Neuronal stem cell (in vitro differentiated cells): ENCODE results near the gene TTC28.

Experiments used
- DNase-seq: peaks from one replicate; pipeline ENCODE4 v3.0.0-alpha.2; 2013; ENCODE audit warnings: low spot score
- H2AFZ ChIP-seq: one replicate; pipeline ENCODE4 v1.6.1; 2013; ENCODE audit warnings: mild to moderate bottlenecking, low read length, inconsistent platforms
- H2AK5ac ChIP-seq: 2 replicates; pipeline ENCODE4 v1.6.1; 2013; ENCODE audit warnings: low read depth, mild to moderate bottlenecking, inconsistent platforms, low read length, moderate library complexity, mixed read lengths
- H2BK120ac ChIP-seq: 2 replicates; pipeline ENCODE4 v1.6.1; 2013; ENCODE audit warnings: low read depth, mild to moderate bottlenecking, inconsistent platforms, low read length, moderate library complexity, mixed read lengths
- H2BK12ac ChIP-seq: one replicate; pipeline ENCODE4 v1.6.1; 2013; ENCODE audit warnings: low read length, inconsistent platforms
- H2BK15ac ChIP-seq: 2 replicates; pipeline ENCODE4 v1.6.1; 2013; ENCODE audit warnings: mild to moderate bottlenecking, low read length, inconsistent platforms, mixed read lengths
- H2BK5ac ChIP-seq: one replicate; pipeline ENCODE4 v1.6.1; 2013; ENCODE audit warnings: inconsistent platforms, mild to moderate bottlenecking, low read length, moderate library complexity
- H3K14ac ChIP-seq: one replicate; pipeline ENCODE4 v1.6.1; 2013; ENCODE audit warnings: low read length, inconsistent platforms
- H3K18ac ChIP-seq: 2 replicates; pipeline ENCODE4 v1.6.1; 2013; ENCODE audit warnings: low read length, inconsistent platforms
- H3K23ac ChIP-seq: 2 replicates; pipeline ENCODE4 v1.6.1; 2013; ENCODE audit warnings: low read depth, mild to moderate bottlenecking, mixed read lengths, low read length, inconsistent platforms; ENCODE audit not compliant: poor library complexity
- H3K27ac ChIP-seq: replicated peaks from 3 replicates; pipeline ENCODE4 v1.5.1; 2013; ENCODE audit warnings: low read length, inconsistent platforms
- H3K27me3 ChIP-seq, 3 experiments: 2 replicates each; pipeline ENCODE4 v1.6.1; 2013; ENCODE audit warnings: low read length in 3 of 3, mild to moderate bottlenecking in 2 of 3, inconsistent platforms in 1 of 3, low read depth in 1 of 3, mixed read lengths in 1 of 3, moderate library complexity in 1 of 3; ENCODE audit not compliant: control insufficient read depth in 3 of 3, insufficient read depth in 3 of 3
- H3K36me3 ChIP-seq, 2 donors: replicated peaks in 1 of 2; 2 replicates each; pipeline ENCODE4 v1.6.1; 2013; ENCODE audit warnings: low read length in 2 of 2; ENCODE audit not compliant: control insufficient read depth in 2 of 2, insufficient read depth in 2 of 2
- H3K4ac ChIP-seq: 2 replicates; pipeline ENCODE4 v1.6.1; 2013; ENCODE audit warnings: inconsistent platforms, mild to moderate bottlenecking, low read length, moderate library complexity
- H3K4me1 ChIP-seq, 2 donors: 1 replicate in 1 of 2; 2 replicates in 1 of 2; pipeline ENCODE4 v1.6.1; 2013; ENCODE audit warnings: low read length in 2 of 2, low read depth in 1 of 2; ENCODE audit not compliant: control insufficient read depth in 2 of 2, insufficient read depth in 1 of 2
- H3K4me2 ChIP-seq: one replicate; pipeline ENCODE4 v1.6.1; 2013; ENCODE audit warnings: mild to moderate bottlenecking, low read length, inconsistent platforms; ENCODE audit not compliant: insufficient read depth, poor library complexity, severe bottlenecking
- H3K4me3 ChIP-seq, 2 donors: 2 replicates each; pipeline ENCODE4 v1.5.1; 2013; ENCODE audit warnings: low read length in 2 of 2, mild to moderate bottlenecking in 2 of 2, inconsistent platforms in 1 of 2, moderate library complexity in 1 of 2
- H3K79me1 ChIP-seq: one replicate; pipeline ENCODE4 v1.6.1; 2013; ENCODE audit warnings: low read depth, mild to moderate bottlenecking, inconsistent platforms, low read length, moderate library complexity
- H3K9ac ChIP-seq: one replicate; pipeline ENCODE4 v1.6.1; 2013; ENCODE audit warnings: mild to moderate bottlenecking, low read depth, low read length, inconsistent platforms; ENCODE audit not compliant: poor library complexity
- H3K9me3 ChIP-seq, 2 donors: replicated peaks in 1 of 2; 2 replicates each; pipeline versions ENCODE3 to v1.6.1; 2013; ENCODE audit warnings: low read length in 2 of 2, mild to moderate bottlenecking in 2 of 2, inconsistent platforms in 1 of 2, low read depth in 1 of 2, mixed read lengths in 1 of 2, moderate library complexity in 1 of 2; ENCODE audit not compliant: control insufficient read depth in 2 of 2, insufficient read depth in 1 of 2
- H4K8ac ChIP-seq: one replicate; pipeline ENCODE4 v1.6.1; 2013; ENCODE audit warnings: low read depth, mild to moderate bottlenecking, inconsistent platforms, low read length, moderate library complexity
- H4K91ac ChIP-seq: one replicate; pipeline ENCODE4 v1.6.1; 2013; ENCODE audit warnings: low read length, low read depth, mild to moderate bottlenecking, inconsistent platforms; ENCODE audit not compliant: poor library complexity
- WGBS, 2 donors: extraction: QIAGEN DNeasy Blood & Tissue Kit; methylation state at CpG; one replicate each; pipeline ENCODE4 v1.1.7; 2013; ENCODE audit warnings: missing lambda C conversion rate in 2 of 2, mixed read lengths in 1 of 2; ENCODE audit not compliant: insufficient read length in 2 of 2, insufficient replicate concordance in 1 of 2; ENCODE audit errors: extremely low coverage in 2 of 2; 5-methylcytosine and 5-hydroxymethylcytosine counted together

TTC28 gene

GRCh38 chr22:28019360-28019759, 660.3 kb downstream of the TTC28 start:
- H3K23ac ChIP-seq: peak overlapping the region; percentile 29
- no peak overlapping the region for H2BK12ac ChIP-seq
- H3K36me3 ChIP-seq: peaks cover 2 to 8% of the 10 kb centered on the region in 2 donors
- no peak overlapping the region for H3K14ac ChIP-seq
- H3K18ac ChIP-seq: peak overlapping the region; percentile 27
- no peak overlapping the region for H2BK5ac ChIP-seq
- no peak overlapping the region for H3K9ac ChIP-seq
- no peak overlapping the region for H2BK120ac ChIP-seq
- no peak overlapping the region for H2AFZ ChIP-seq
- no peak overlapping the region for H4K91ac ChIP-seq
- H2BK15ac ChIP-seq: no peak overlapping the region
- no peak overlapping the region for H3K4me2 ChIP-seq
- no peak overlapping the region for H3K27ac ChIP-seq
- H3K79me1 ChIP-seq: no peaks in the 10 kb centered on the region
- H3K4me1 ChIP-seq: peaks cover 23 to 32% of the 10 kb centered on the region in 2 donors
- peak overlapping the region; percentile 1 for H2AK5ac ChIP-seq
- H4K8ac ChIP-seq: no peak overlapping the region
- no CpG with 5 or more reads among the region's 8 CpGs for WGBS, 2 donors
- no peaks in the 10 kb centered on the region for H3K27me3 ChIP-seq
- no peak overlapping the region for H3K4ac ChIP-seq
- H3K4me3 ChIP-seq: no peak overlapping the region
- no peaks in the 10 kb centered on the region for H3K9me3 ChIP-seq
- no peak for DNase-seq

DNA sequence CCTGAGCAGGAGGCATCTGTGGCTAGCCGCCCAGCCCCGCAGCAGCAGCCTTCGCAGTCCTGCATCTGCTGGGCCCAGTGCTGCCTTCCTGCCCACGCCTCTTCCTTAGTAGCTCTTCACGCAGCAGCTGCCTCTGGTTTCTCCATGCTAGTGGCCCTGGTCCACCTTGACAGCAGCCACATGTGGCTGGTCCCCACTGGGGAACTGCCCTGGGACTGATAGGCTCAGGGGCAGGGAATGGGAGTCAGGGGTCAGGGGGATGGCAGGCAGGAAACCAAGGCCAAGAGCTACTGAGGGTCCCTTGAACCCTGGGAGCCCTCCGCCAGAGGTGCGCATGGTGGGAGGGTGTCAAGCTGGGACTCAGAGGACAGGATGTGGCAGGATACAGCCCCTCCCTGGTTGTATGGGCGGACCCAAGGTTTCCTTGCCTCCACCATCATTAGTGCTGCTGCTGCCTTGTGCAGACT, 661.1 kb downstream of the TTC28 start:
- no peak overlapping the region for H4K8ac ChIP-seq
- no peak overlapping the region for H3K14ac ChIP-seq
- peak overlapping the region; percentile 38 for H4K91ac ChIP-seq
- H2AK5ac ChIP-seq: peak overlapping the region; percentile 64
- H3K4me2 ChIP-seq: no peak overlapping the region
- H2BK5ac ChIP-seq: no peak overlapping the region
- DNase-seq: no peak
- H3K27ac ChIP-seq: no peak overlapping the region
- no peaks in the 10 kb centered on the region for H3K27me3 ChIP-seq
- no peak overlapping the region for H3K4me3 ChIP-seq
- H3K36me3 ChIP-seq: peaks cover 2 to 16% of the 10 kb centered on the region in 2 donors
- H3K4me1 ChIP-seq: peaks cover 28 to 40% of the 10 kb centered on the region in 2 donors
- H3K23ac ChIP-seq: peak overlapping the region; percentile 56
- no peak overlapping the region for H2BK12ac ChIP-seq
- H2AFZ ChIP-seq: no peak overlapping the region
- no peaks in the 10 kb centered on the region for H3K79me1 ChIP-seq
- peak overlapping the region; percentile 27 for H3K18ac ChIP-seq
- H3K4ac ChIP-seq: peak overlapping the region; percentile 17
- H2BK120ac ChIP-seq: no peak overlapping the region
- no CpG with 5 or more reads among the region's 8 CpGs for WGBS, 2 donors
- peak overlapping the region; percentile 50 for H3K9ac ChIP-seq
- H2BK15ac ChIP-seq: no peak overlapping the region
- H3K9me3 ChIP-seq: no peaks in the 10 kb centered on the region

DNA sequence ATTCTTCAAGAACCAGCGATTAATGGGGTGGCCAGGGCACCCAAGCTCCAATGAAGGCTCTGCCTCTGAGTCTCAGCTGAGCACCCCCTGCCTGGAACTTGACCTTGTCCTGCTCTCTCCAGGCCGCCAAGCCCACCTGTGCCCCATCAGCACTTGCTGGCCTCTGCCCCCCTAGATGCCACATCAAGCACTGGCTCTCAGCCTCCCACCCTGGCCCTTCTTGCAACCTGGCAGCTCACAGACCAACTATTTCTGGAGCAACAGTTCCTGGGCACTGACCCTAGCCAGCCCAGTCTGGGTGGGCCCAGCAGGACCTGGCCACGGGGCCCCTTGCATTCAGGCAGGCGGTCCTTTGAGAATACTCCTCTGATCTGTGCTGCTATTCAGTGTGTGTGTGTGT, 661.8 kb downstream of the TTC28 start:
- Histone ChIP-seq H3K36me3 (peaks cover 4 to 23% of the 10 kb centered on the region in 2 donors), H3K23ac (no peak overlapping the region), H3K4me3 (no peak overlapping the region), H4K8ac (no peak overlapping the region), H3K79me1 (no peaks in the 10 kb centered on the region), H3K4me1 (peaks cover 28 to 45% of the 10 kb centered on the region in 2 donors), H3K9me3 (no peaks in the 10 kb centered on the region), H3K14ac (no peak overlapping the region), H2AK5ac (peak overlapping the region; percentile 62), H3K4ac (no peak overlapping the region), H3K27me3 (no peaks in the 10 kb centered on the region), H4K91ac (no peak overlapping the region), H3K18ac (no peak overlapping the region), H3K27ac (no peak overlapping the region), H2BK5ac (no peak overlapping the region), H2AFZ (no peak overlapping the region), H2BK15ac (no peak overlapping the region), H3K9ac (no peak overlapping the region), H2BK120ac (no peak overlapping the region), H2BK12ac (no peak overlapping the region), H3K4me2 (no peak overlapping the region)
- no peak for DNase-seq
- no CpG with 5 or more reads among the region's 4 CpGs for WGBS, 2 donors

DNA sequence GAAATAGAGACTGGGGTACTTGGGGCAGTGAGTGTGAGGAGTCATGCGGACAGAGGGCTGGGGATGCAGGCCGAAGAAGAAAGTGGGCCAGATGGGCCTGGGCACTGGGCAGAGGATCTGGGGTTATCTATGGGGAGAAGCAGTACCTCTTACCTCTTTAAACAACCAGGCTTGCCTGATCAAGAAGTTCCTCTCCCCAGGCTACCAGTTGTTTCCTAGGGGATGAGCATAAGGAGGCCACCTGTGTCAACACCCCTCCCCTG, 662.2 kb downstream of the TTC28 start:
- H3K4me2 ChIP-seq: no peak overlapping the region
- no peak overlapping the region for H2AFZ ChIP-seq
- peaks cover 4 to 25% of the 10 kb centered on the region in 2 donors for H3K36me3 ChIP-seq
- no CpG with 5 or more reads among the region's 2 CpGs for WGBS, 2 donors
- H3K79me1 ChIP-seq: no peaks in the 10 kb centered on the region
- H2BK120ac ChIP-seq: no peak overlapping the region
- H3K27me3 ChIP-seq: no peaks in the 10 kb centered on the region
- no peak for DNase-seq
- no peak overlapping the region for H4K8ac ChIP-seq
- H3K4me1 ChIP-seq: peaks cover 28 to 45% of the 10 kb centered on the region in 2 donors
- H2BK5ac ChIP-seq: no peak overlapping the region
- no peak overlapping the region for H3K4me3 ChIP-seq
- H2BK12ac ChIP-seq: no peak overlapping the region
- H3K9me3 ChIP-seq: no peaks in the 10 kb centered on the region
- peak overlapping the region; percentile 87 for H3K14ac ChIP-seq
- no peak overlapping the region for H3K27ac ChIP-seq
- H3K18ac ChIP-seq: no peak overlapping the region
- H3K4ac ChIP-seq: no peak overlapping the region
- H2BK15ac ChIP-seq: no peak overlapping the region
- H3K9ac ChIP-seq: no peak overlapping the region
- H2AK5ac ChIP-seq: peak overlapping the region; percentile 71
- peak overlapping the region; percentile 10 for H3K23ac ChIP-seq
- H4K91ac ChIP-seq: no peak overlapping the region
